Measurements from ENCODE around the gene CCDC112.

The CCDC112 gene

GRCh38 chr5:115246361-115246991, 50.0 kb downstream of the CCDC112 start:
- no peak overlapping the region for H3K4me2 ChIP-seq (ENCODE audit: low read depth, low read length, poor library complexity, severe bottlenecking)
- H3K9me2 ChIP-seq (replicated peaks; ENCODE audit: insufficient read depth, low read length), result no peaks in the 10 kb centered on the region
- H3K27me3 ChIP-seq (ENCODE audit: low read length), result no peaks in the 10 kb centered on the region
- peaks cover 15% of the 10 kb centered on the region; the same call in 1 of the 2 replicates for H4K20me1 ChIP-seq (ENCODE audit: low read depth, low read length)
- H3K27ac ChIP-seq (ENCODE audit: low read depth, low read length), result no peak overlapping the region
- H3K9ac ChIP-seq (ENCODE audit: low read length), result no peak overlapping the region
- H3K36me3 ChIP-seq (ENCODE audit: low read length), result peaks cover 3% of the 10 kb centered on the region; the same call in 1 of the 2 replicates
- H2AFZ ChIP-seq (ENCODE audit: low read depth, low read length, severe bottlenecking), result no peak overlapping the region
- no peak for TF ChIP-seq EZH2phosphoT487 (conservative IDR thresholded peaks at IDR 0.05; ENCODE audit: low read length)
- TF ChIP-seq CTCF (IDR thresholded peaks at IDR 0.05; ENCODE audit: insufficient read depth, low read length, poor library complexity, severe bottlenecking), result peak; percentile 52
- no peaks in the 10 kb centered on the region for H3K9me3 ChIP-seq (ENCODE audit: insufficient read depth, low read length)
- no peak overlapping the region for H3K4me3 ChIP-seq (ENCODE audit: insufficient read depth, low read length, poor library complexity, severe bottlenecking)
- peaks cover 25% of the 10 kb centered on the region for H3K79me2 ChIP-seq (ENCODE audit: insufficient read depth, low read length)
- H3F3A ChIP-seq (ENCODE audit: insufficient read depth), result peaks cover 17% of the 10 kb centered on the region; the same call in 1 of the 2 replicates

- H3K36me3 ChIP-seq (ENCODE audit: low read length), result peaks cover 9% of the 10 kb centered on the region; the same call in 1 of the 2 replicates
- peaks cover 15% of the 10 kb centered on the region; the same call in 1 of the 2 replicates for H4K20me1 ChIP-seq (ENCODE audit: low read depth, low read length)
- no peak overlapping the region for H2AFZ ChIP-seq (ENCODE audit: low read depth, low read length, severe bottlenecking)
- H3K9ac ChIP-seq (ENCODE audit: low read length), result no peak overlapping the region
- H3K9me2 ChIP-seq (replicated peaks; ENCODE audit: insufficient read depth, low read length), result no peaks in the 10 kb centered on the region
- no peak overlapping the region for H3K4me2 ChIP-seq (ENCODE audit: low read depth, low read length, poor library complexity, severe bottlenecking)
- H3K27ac ChIP-seq (ENCODE audit: low read depth, low read length), result no peak overlapping the region
- peaks cover 14% of the 10 kb centered on the region; the same call in 1 of the 2 replicates for H3K79me2 ChIP-seq (ENCODE audit: insufficient read depth, low read length)
- H3K9me3 ChIP-seq (ENCODE audit: insufficient read depth, low read length), result no peaks in the 10 kb centered on the region
- TF ChIP-seq CTCF (IDR thresholded peaks at IDR 0.05; ENCODE audit: insufficient read depth, low read length, poor library complexity, severe bottlenecking), result no peak
- no peak for TF ChIP-seq EZH2phosphoT487 (conservative IDR thresholded peaks at IDR 0.05; ENCODE audit: low read length)
- no peaks in the 10 kb centered on the region for H3K27me3 ChIP-seq (ENCODE audit: low read length)
- H3K4me3 ChIP-seq (ENCODE audit: insufficient read depth, low read length, poor library complexity, severe bottlenecking), result no peak overlapping the region
- peaks cover 16% of the 10 kb centered on the region; the same call in 1 of the 2 replicates for H3F3A ChIP-seq (ENCODE audit: insufficient read depth)
Measured at GRCh38 chr5:115243412-115243811, 53.0 kb downstream of the CCDC112 start.

- peaks cover 8% of the 10 kb centered on the region; the same call in 1 of the 2 replicates for H4K20me1 ChIP-seq (ENCODE audit: low read depth, low read length)
- H3K4me3 ChIP-seq (ENCODE audit: insufficient read depth, low read length, poor library complexity, severe bottlenecking), result no peak overlapping the region
- TF ChIP-seq EZH2phosphoT487 (conservative IDR thresholded peaks at IDR 0.05; ENCODE audit: low read length) (no peak), CTCF (IDR thresholded peaks at IDR 0.05; ENCODE audit: insufficient read depth, low read length, poor library complexity, severe bottlenecking) (no peak)
- no peaks in the 10 kb centered on the region for H3K9me2 ChIP-seq (replicated peaks; ENCODE audit: insufficient read depth, low read length)
- H2AFZ ChIP-seq (ENCODE audit: low read depth, low read length, severe bottlenecking), result no peak overlapping the region
- no peak overlapping the region for H3K27ac ChIP-seq (ENCODE audit: low read depth, low read length)
- peaks cover 14% of the 10 kb centered on the region; the same call in 1 of the 2 replicates for H3K36me3 ChIP-seq (ENCODE audit: low read length)
- no peak overlapping the region for H3K4me2 ChIP-seq (ENCODE audit: low read depth, low read length, poor library complexity, severe bottlenecking)
- no peaks in the 10 kb centered on the region for H3K27me3 ChIP-seq (ENCODE audit: low read length)
- H3K9me3 ChIP-seq (ENCODE audit: insufficient read depth, low read length), result no peaks in the 10 kb centered on the region
- peaks cover 10% of the 10 kb centered on the region; the same call in 1 of the 2 replicates for H3K79me2 ChIP-seq (ENCODE audit: insufficient read depth, low read length)
- H3F3A ChIP-seq (ENCODE audit: insufficient read depth), result peaks cover 7% of the 10 kb centered on the region; the same call in 1 of the 2 replicates
- no peak overlapping the region for H3K9ac ChIP-seq (ENCODE audit: low read length)
Measured at GRCh38 chr5:115241881-115242642, 54.4 kb downstream of the CCDC112 start.
